PC-3 (cell line): ENCODE data around the gene PIPOX.

Experiments used
- CTCF ChIP-seq: fragments of 300-600 bp; sonication (generic); conservative IDR thresholded peaks from 2 replicates; pipeline ENCODE4 v1.5.1; 2017; ENCODE audit warnings: antibody characterized with exemption, low read depth, mild to moderate bottlenecking, low read length
- EZH2 ChIP-seq: fragments of 300-600 bp; sonication (generic); IDR thresholded peaks from one replicate; pipeline ENCODE4 v1.6.1; 2017; ENCODE audit warnings: antibody characterized with exemption, mild to moderate bottlenecking, low read length; ENCODE audit not compliant: unreplicated experiment

- no peak for TF ChIP-seq CTCF
- no peak for TF ChIP-seq EZH2
Measured at GRCh38 chr17:29050176-29050575, 7.2 kb downstream of the PIPOX start.
